22Rv1 (cell line): ENCODE data around the gene EGFL8.

Experiments
- CTCF ChIP-seq: fragments of 450-650 bp; IDR thresholded peaks from 2 replicates; pipeline ENCODE4 v1.5.1; 2017; ENCODE audit warnings: mild to moderate bottlenecking
- ZFX ChIP-seq: fragments of 450-650 bp; IDR thresholded peaks from 2 replicates; pipeline ENCODE4 v1.6.1; 2017; ENCODE audit warnings: antibody characterized with exemption, borderline replicate concordance

GRCh38 chr6:32196682-32197616 lies 32.6 kb downstream of the EGFL8 start:
- TF ChIP-seq CTCF: no peak
- no peak for TF ChIP-seq ZFX
